Gastroesophageal sphincter (tissue), 4 donors: ENCODE results near the gene ITPRID2. TPM values are rescaled to one million over a fixed set of nuclear protein-coding genes. Genes with fewer than 3 reads are reported as not detected.

Experiments used
- ATAC-seq: fragments of 150-250 bp; one replicate; pipeline ENCODE4 v1.9.1; 2016; ENCODE audit warnings: mild to moderate bottlenecking, moderate library complexity
- H3K27ac ChIP-seq, 4 donors: fragments of 200-600 bp; sonication (generic) in 3 of 4; 1 replicate in 3 of 4; 2 replicates in 1 of 4; pipeline ENCODE4 v1.5.1; 2016 to 2019
- H3K27me3 ChIP-seq: fragments of 200-600 bp; sonication (generic); one replicate; pipeline ENCODE4 v1.5.1; 2019
- H3K36me3 ChIP-seq, 2 donors: fragments of 200-600 bp; sonication (generic); one replicate each; pipeline ENCODE4 v1.5.1; 2019; ENCODE audit warnings: control low read depth in 1 of 2
- H3K4me1 ChIP-seq, 3 donors: fragments of 200-600 bp; sonication (generic); 1 replicate in 2 of 3; 2 replicates in 1 of 3; pipeline ENCODE4 v1.5.1; 2016 to 2019; ENCODE audit warnings: control low read depth in 2 of 3
- H3K4me3 ChIP-seq, 2 donors: fragments of 200-600 bp; sonication (generic); one replicate each; pipeline ENCODE4 v1.5.1; 2019; ENCODE audit warnings: mild to moderate bottlenecking in 1 of 2, moderate library complexity in 1 of 2
- H3K9me3 ChIP-seq, 3 donors: fragments of 200-600 bp; sonication (generic); one replicate each; pipeline ENCODE4 v1.5.1; 2017 to 2019; ENCODE audit warnings: control low read depth in 2 of 3
- EP300 ChIP-seq: sonication (generic); formaldehyde crosslinking; IDR thresholded peaks from one replicate; pipeline ENCODE4 v1.6.1; 2017; ENCODE audit warnings: antibody characterized with exemption, mild to moderate bottlenecking
- POLR2A ChIP-seq, 2 donors: fragments of 450-650 bp; IDR thresholded peaks; one replicate each; pipeline ENCODE4 v1.6.1; 2017; ENCODE audit warnings: antibody characterized with exemption in 2 of 2, mild to moderate bottlenecking in 2 of 2, moderate library complexity in 1 of 2
- POLR2AphosphoS5 ChIP-seq: sonication (generic); formaldehyde crosslinking; IDR thresholded peaks from one replicate; pipeline ENCODE4 v1.6.1; 2017; ENCODE audit warnings: antibody characterized with exemption
- WGBS, 2 donors: methylation state at CpG; one replicate each; pipeline ENCODE4 v1.1.5; 2018; ENCODE audit warnings: low coverage in 1 of 2; 5-methylcytosine and 5-hydroxymethylcytosine counted together
- total RNA-seq, 4 donors: library from RNA; depleted of rRNA; stranded (reverse); fragments of >200 nt; gene quantifications; one replicate each; pipeline ENCODE4 v1.1.0, GENCODE V29; 2016
- TF ChIP-seq, protein P1 (sequence below), 4 experiments: fragments of 200-600 bp in 2 of 4; fragments of 450-650 bp in 2 of 4; sonication (generic) in 1 of 4; IDR thresholded peaks; one replicate each; pipeline ENCODE4 v1.5.1; 2017 to 2019; ENCODE audit warnings: antibody characterized with exemption in 4 of 4, mild to moderate bottlenecking in 2 of 4, moderate library complexity in 2 of 4

The ITPRID2 gene
- total RNA-seq, 4 donors from 2014 or later = 106 to 127 (median 116) TPM

- no peaks in the 10 kb centered on the region for H3K27me3 ChIP-seq
- H3K9me3 ChIP-seq = no peaks in the 10 kb centered on the region
- 94% methylated on average over 4 of the region's 4 CpGs for WGBS, 2 donors
- H3K4me3 ChIP-seq = no peak overlapping the region
- no peak overlapping the region for H3K27ac ChIP-seq
- H3K4me1 ChIP-seq = peaks cover 0 to 6% (median 0%) of the 10 kb centered on the region in 3 donors
- TF ChIP-seq EP300 (no peak), POLR2AphosphoS5 (no peak), POLR2A (IDR thresholded peaks at IDR 0.05) (no peak)
- TF ChIP-seq, protein P1, sequence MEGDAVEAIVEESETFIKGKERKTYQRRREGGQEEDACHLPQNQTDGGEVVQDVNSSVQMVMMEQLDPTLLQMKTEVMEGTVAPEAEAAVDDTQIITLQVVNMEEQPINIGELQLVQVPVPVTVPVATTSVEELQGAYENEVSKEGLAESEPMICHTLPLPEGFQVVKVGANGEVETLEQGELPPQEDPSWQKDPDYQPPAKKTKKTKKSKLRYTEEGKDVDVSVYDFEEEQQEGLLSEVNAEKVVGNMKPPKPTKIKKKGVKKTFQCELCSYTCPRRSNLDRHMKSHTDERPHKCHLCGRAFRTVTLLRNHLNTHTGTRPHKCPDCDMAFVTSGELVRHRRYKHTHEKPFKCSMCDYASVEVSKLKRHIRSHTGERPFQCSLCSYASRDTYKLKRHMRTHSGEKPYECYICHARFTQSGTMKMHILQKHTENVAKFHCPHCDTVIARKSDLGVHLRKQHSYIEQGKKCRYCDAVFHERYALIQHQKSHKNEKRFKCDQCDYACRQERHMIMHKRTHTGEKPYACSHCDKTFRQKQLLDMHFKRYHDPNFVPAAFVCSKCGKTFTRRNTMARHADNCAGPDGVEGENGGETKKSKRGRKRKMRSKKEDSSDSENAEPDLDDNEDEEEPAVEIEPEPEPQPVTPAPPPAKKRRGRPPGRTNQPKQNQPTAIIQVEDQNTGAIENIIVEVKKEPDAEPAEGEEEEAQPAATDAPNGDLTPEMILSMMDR (IDR thresholded peaks at IDR 0.05) = no peak
- ATAC-seq = no peak
- no peaks in the 10 kb centered on the region for H3K36me3 ChIP-seq
Observed at GRCh38 chr2:181861379-181861778, 30.2 kb upstream of the ITPRID2 start.

DNA sequence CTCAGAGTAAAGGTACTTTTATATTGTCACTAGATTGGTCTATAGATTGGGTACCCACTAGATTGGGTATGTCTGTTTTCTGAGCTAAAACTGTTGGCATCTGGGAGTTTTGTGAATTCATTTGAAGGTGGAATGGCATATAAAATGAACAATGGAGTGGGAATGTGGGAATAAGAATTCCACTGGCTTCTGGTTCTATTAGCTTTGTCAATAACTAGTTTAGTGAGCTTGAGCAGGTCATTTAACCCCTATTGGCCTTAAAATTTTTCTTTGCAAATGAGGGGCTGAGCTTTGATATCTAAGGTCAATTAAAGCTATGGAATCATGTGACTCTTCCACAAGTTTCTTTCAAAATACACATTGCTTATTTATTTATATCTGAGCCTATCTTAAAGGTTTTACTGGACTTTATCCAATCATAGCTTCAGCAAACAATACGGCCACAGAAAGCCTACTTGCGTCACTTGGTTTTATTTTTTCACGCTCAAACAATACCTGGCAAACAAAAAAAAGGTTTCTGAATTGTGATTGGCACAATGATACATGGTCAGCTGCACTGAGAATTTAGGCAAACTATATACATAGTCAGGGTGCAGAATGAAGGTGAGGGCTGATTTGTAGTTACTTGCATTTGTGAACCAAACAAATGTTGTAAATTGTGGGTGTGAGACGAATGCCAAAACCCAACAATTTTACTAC, 28.8 kb upstream of the ITPRID2 start:
- Histone ChIP-seq H3K27me3 (no peaks in the 10 kb centered on the region), H3K27ac (no peak overlapping the region), H3K9me3 (no peaks in the 10 kb centered on the region), H3K4me1 (peaks cover 0 to 6% (median 0%) of the 10 kb centered on the region in 3 donors), H3K4me3 (no peak overlapping the region), H3K36me3 (no peaks in the 10 kb centered on the region)
- no peak for ATAC-seq
- 83 to 96% methylated on average over 4 of the region's 4 CpGs for WGBS, 2 donors
- TF ChIP-seq, protein P1 (IDR thresholded peaks at IDR 0.05) = no peak
- no peak for TF ChIP-seq EP300

DNA sequence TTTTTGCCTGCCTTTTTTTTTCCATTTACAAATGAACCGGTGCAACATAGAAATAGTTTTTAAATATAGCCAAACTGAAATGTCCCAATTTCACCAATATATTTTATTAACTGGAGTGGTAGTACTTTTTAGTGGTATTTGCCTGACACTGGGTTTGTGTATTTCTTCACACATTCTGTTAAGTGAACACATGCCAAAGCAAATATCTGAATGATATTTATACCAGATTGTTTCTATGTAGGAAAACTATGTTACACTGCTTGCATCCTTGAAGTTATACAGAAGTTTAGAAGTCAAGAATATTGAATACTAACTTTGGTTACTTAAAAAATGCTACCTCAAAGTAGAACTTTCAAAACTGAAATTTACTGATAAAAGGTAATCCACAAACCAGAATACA, 19.4 kb upstream of the ITPRID2 start:
- no peak for TF ChIP-seq POLR2A (IDR thresholded peaks at IDR 0.05)
- no peak for TF ChIP-seq EP300
- TF ChIP-seq POLR2AphosphoS5 = no peak
- TF ChIP-seq, protein P1 (IDR thresholded peaks at IDR 0.05) = no peak
- no peaks in the 10 kb centered on the region for H3K36me3 ChIP-seq
- no peaks in the 10 kb centered on the region for H3K9me3 ChIP-seq
- no peaks in the 10 kb centered on the region for H3K27me3 ChIP-seq
- no peak for ATAC-seq
- H3K4me3 ChIP-seq = no peak overlapping the region
- 67 to 68% methylated on average over 1 of the region's 1 CpG for WGBS, 2 donors
- peaks cover 0 to 13% (median 0%) of the 10 kb centered on the region in 3 donors for H3K4me1 ChIP-seq
- H3K27ac ChIP-seq = no peak overlapping the region

DNA sequence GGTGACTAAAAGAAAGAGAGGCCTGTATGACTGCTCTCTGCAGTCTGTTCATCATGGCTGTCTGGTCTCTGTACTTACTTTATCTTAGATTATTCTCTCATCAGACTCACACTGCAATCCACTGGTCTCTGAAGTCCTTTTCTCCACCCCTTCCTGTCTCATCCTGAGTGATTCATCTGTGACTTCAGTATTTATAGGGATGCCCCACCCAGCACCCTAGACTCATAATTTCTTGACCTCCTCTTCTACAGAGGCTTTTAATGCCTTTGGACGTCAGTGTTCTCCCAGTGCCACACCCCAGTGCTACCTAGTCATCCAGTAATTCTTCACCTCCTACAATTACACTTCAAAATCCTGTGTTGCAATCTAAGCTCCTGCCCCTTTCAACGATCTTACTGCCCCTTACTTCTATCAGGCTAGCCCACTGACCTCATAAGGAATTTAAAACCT, 14.9 kb upstream of the ITPRID2 start:
- 42 to 75% methylated on average over 2 of the region's 2 CpGs for WGBS, 2 donors
- no peaks in the 10 kb centered on the region for H3K27me3 ChIP-seq
- no peaks in the 10 kb centered on the region for H3K9me3 ChIP-seq
- TF ChIP-seq, protein P1 (IDR thresholded peaks at IDR 0.05) = no peak
- TF ChIP-seq POLR2A (IDR thresholded peaks at IDR 0.05) (no peak), EP300 (no peak), POLR2AphosphoS5 (no peak)
- no peaks in the 10 kb centered on the region for H3K36me3 ChIP-seq
- no peak overlapping the region for H3K4me3 ChIP-seq
- peaks cover 0 to 13% (median 0%) of the 10 kb centered on the region in 3 donors for H3K4me1 ChIP-seq
- H3K27ac ChIP-seq = no peak overlapping the region
- no peak for ATAC-seq

- Histone ChIP-seq H3K27ac (no peak overlapping the region), H3K27me3 (no peaks in the 10 kb centered on the region), H3K9me3 (no peaks in the 10 kb centered on the region), H3K4me1 (peaks cover 0 to 8% (median 0%) of the 10 kb centered on the region in 3 donors), H3K4me3 (no peak overlapping the region), H3K36me3 (no peaks in the 10 kb centered on the region)
- WGBS, 2 donors = 57 to 73% methylated on average over 2 of the region's 2 CpGs
- TF ChIP-seq POLR2A (IDR thresholded peaks at IDR 0.05) (no peak), EP300 (no peak), POLR2AphosphoS5 (no peak)
- TF ChIP-seq, protein P1 (IDR thresholded peaks at IDR 0.05) = no peak
- no peak for ATAC-seq
Observed at GRCh38 chr2:181877181-181877664, 14.3 kb upstream of the ITPRID2 start.
